ENCODE measurements around the gene SASH1.

GRCh38 chr6:148375401-148375800 lies 32.8 kb downstream of the SASH1 start:
- TF ChIP-seq, protein P1, sequence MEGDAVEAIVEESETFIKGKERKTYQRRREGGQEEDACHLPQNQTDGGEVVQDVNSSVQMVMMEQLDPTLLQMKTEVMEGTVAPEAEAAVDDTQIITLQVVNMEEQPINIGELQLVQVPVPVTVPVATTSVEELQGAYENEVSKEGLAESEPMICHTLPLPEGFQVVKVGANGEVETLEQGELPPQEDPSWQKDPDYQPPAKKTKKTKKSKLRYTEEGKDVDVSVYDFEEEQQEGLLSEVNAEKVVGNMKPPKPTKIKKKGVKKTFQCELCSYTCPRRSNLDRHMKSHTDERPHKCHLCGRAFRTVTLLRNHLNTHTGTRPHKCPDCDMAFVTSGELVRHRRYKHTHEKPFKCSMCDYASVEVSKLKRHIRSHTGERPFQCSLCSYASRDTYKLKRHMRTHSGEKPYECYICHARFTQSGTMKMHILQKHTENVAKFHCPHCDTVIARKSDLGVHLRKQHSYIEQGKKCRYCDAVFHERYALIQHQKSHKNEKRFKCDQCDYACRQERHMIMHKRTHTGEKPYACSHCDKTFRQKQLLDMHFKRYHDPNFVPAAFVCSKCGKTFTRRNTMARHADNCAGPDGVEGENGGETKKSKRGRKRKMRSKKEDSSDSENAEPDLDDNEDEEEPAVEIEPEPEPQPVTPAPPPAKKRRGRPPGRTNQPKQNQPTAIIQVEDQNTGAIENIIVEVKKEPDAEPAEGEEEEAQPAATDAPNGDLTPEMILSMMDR (IDR thresholded peaks at IDR 0.05), result no peak
- TF ChIP-seq REST (IDR thresholded peaks at IDR 0.05; ENCODE audit: insufficient read depth in 1 of 2, low read depth in 2 of 2, low read length in 1 of 2) (no peak), TCF7L2 (IDR thresholded peaks at IDR 0.05; ENCODE audit: low read depth, low read length) (no peak)
